C1 segment of cervical spinal cord (tissue), 14 donors: Measurements from ENCODE around the gene PRSS33.

Source experiments
- DNase-seq, 14 donors: peaks; one replicate each; lab custom pipeline; 2025; lab: John Stamatoyannopoulos, UW

PRSS33 gene

DNA sequence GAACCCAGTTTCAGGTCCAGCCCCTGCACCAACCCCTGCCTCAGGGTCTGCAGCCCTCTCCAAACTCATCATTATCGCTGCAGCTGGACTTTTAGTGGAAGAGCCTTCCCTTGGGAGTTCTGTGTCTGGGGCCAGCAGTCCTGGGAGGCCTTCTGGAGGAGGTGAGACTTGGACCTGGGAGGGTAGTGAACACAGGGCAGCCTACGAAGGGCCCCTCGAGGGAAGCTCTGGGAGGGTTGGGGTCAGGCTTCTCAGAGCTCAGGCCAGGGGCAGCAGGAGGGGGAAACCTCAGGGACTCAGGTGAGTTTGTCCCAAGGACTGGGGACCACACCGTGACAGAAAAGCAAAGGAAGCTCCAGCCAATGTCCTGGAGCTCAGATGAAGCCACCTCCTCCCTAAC, 46.2 kb downstream of the PRSS33 start:
- DNase-seq, result no peak

DNA sequence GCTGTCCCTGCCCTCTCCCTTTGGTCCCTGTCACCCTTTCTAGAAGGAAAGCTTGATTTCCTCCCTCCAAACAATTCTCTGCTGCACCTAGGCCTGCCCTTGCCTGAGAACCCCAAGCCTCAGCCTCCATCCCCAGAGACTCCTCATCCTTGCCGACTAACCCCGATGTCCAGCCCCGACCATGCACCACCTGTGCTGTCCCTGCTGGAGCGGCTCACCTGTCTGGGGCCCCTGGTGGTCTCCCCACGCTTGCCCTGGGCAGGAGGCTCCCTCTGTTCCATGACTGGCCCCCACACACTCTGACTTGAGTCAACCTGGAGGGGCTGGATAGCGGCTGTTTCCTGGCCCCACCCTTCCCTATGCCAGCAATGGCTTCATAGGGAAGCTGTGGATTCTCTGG, 46.9 kb downstream of the PRSS33 start:
- DNase-seq, result no peak

DNA sequence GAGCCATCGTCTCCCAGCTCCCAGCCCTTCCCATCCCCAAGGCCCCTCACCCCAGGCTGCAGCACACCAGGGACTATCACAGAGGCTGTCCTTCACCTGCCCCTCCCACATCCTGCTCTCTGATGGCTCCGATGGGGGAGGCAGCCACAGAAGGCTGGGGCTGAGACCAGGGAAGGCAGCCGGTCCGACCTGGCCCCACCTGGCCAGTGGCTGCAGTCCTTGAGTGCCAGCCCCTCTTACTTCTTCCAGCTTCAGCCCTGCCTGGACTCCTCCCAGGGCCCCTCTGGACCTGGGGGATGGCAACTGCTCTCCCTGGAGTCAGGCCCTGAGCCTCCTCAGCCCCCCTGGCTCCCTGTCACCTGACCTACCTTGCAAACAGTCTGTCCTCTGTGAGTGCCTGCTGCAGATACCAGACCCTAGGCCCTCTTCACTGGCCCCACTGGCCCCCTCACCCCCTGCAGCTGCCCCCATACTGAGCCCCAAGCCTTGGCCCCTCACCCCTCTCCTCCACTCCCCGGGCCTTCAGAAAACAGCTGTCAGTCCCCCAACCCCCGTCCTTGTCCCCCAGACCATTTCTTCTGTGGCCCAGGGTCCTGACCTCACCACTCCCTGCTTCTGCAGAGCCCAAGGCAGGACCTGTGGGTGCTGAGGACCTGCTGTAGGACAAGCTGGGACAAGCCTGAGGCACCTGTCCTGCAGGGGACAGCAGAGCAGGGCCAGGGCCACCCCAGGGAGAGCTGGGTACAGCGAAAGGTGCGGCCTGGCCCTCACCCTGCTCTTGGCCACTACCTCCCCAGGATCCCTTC, 47.5 kb downstream of the PRSS33 start:
- DNase-seq, result no peak

- no peak for DNase-seq
These were observed 48.7 kb downstream of the PRSS33 start for GRCh38 chr16:2738615-2739014.

GRCh38 chr16:2737895-2738418, 49.4 kb downstream of the PRSS33 start:
- no peak for DNase-seq

DNA sequence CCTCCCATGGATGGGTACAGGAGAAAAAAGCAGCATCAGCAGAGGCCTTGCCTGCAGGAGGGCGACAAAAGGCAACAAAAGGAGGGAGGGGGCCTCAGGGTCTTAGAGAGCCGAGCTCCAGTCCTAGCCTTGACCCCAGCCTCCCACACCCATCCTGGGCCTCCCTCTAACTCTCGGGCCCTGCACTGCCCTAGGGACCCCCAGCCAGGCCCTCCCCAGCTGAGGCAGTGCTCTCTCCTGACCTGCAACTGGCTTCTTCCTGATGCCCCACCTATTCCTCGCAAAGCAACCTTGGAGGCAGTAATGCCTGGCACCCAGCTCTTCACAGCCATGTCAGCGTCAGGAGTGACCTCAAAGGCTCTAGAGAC, 50.1 kb downstream of the PRSS33 start:
- DNase-seq, result no peak

DNA sequence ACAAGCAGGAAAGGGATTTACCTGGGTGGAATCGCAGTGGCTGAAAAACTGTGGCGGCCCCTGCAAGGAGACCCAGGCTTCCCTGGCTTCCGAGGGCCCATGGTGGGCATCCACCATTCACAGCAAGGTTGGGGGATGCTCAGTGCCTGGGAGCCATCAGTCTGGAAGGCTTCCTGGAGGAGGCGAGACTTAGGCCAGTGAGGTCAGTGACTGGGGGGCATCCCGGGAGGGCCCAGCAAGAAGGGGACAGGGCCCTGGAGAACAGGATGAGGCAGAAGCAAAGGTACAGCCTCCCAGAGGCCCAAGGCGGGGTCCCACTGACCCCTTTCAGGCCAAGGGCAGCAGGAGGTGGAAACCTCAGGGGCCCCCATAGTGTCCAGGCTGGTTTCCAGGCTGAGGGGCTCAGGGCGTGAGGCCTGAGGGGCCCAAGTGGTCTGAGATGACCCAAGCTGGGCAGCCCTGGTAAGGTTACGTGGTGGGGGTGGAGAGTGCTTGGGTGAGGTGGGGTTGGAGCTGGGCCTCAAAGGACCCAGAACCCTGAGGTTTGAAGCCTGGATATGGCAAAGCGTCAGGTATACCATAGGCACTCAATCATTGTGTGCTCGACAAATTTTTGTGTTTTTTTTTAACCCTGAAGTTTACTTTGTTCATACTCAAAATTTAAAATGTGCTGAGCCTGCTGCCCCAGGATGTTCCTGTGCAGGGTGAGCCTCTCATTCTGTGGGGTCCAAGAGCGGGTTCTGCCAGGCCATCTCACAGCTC, 50.7 kb downstream of the PRSS33 start:
- DNase-seq, result no peak

DNA sequence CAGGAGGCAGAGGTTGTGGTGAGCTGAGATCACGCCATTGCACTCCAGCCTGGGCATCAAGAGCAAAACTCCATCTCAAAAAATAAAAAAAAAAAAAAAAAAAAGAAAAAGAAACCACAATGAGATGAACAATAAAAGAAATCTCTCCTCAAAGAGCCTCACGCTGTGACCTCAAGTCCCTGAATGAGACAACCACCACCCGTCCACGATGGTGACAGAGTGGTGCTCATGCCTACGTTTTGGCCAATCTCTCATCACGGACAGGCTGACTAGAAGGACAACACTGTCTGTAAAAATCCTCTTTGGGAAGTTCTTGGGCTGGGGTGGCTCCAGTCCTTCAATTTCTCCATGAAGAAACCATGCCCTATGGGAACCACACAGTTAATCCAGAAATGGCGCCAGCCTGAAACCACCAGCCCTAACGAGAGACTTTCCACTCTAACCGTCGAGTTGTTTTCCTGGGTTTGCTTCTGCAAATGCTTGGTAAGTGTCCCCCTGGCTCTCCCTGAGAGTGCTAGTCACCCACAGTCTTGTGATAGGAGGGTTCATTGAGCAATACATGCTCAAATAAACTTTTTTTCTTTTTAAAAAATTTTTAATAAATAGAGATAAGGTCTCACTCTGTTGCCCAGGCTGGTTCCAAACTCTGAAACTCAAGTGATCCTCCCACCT, 52.4 kb downstream of the PRSS33 start:
- no peak for DNase-seq
